ENCODE measurements around the gene ZNF644.

Gene ZNF644

GRCh38 chr1:91012196-91012595, 9.6 kb downstream of the ZNF644 start:
- H3K27me3 Mint-ChIP-seq = no peaks in the 10 kb centered on the region
- H3K9me3 Mint-ChIP-seq (ENCODE audit: low read depth) = no peaks in the 10 kb centered on the region
- H3K4me1 Mint-ChIP-seq (ENCODE audit: low read depth) = peaks cover 84% of the 10 kb centered on the region
- peak overlapping the region; percentile 44 for H3K4me3 Mint-ChIP-seq
- peaks cover 7% of the 10 kb centered on the region for H3K36me3 Mint-ChIP-seq
- H3K27ac Mint-ChIP-seq = peak overlapping the region; percentile 41

GRCh38 chr1:91011726-91012125, 10.1 kb downstream of the ZNF644 start:
- Mint-ChIP-seq H3K4me3 (peak overlapping the region; percentile 44), H3K4me1 (ENCODE audit: low read depth) (peaks cover 82% of the 10 kb centered on the region), H3K36me3 (peaks cover 7% of the 10 kb centered on the region), H3K27ac (peak overlapping the region; percentile 41), H3K27me3 (no peaks in the 10 kb centered on the region), H3K9me3 (ENCODE audit: low read depth) (peaks cover under 1% of the 10 kb centered on the region)

GRCh38 chr1:91007827-91008226, 14.0 kb downstream of the ZNF644 start:
- peaks cover 11% of the 10 kb centered on the region for H3K9me3 Mint-ChIP-seq (ENCODE audit: low read depth)
- H3K27ac Mint-ChIP-seq = peak overlapping the region; percentile 24
- peak overlapping the region; percentile 30 for H3K4me3 Mint-ChIP-seq
- no peaks in the 10 kb centered on the region for H3K27me3 Mint-ChIP-seq
- peaks cover 78% of the 10 kb centered on the region for H3K4me1 Mint-ChIP-seq (ENCODE audit: low read depth)
- H3K36me3 Mint-ChIP-seq = peaks cover 17% of the 10 kb centered on the region

GRCh38 chr1:91007092-91007491, 14.7 kb downstream of the ZNF644 start:
- no peaks in the 10 kb centered on the region for H3K27me3 Mint-ChIP-seq
- H3K4me3 Mint-ChIP-seq = no peak overlapping the region
- H3K36me3 Mint-ChIP-seq = peaks cover 17% of the 10 kb centered on the region
- H3K27ac Mint-ChIP-seq = peak overlapping the region; percentile 13
- H3K9me3 Mint-ChIP-seq (ENCODE audit: low read depth) = peaks cover 11% of the 10 kb centered on the region
- peaks cover 76% of the 10 kb centered on the region for H3K4me1 Mint-ChIP-seq (ENCODE audit: low read depth)

- peaks cover 76% of the 10 kb centered on the region for H3K4me1 Mint-ChIP-seq (ENCODE audit: low read depth)
- peaks cover 11% of the 10 kb centered on the region for H3K9me3 Mint-ChIP-seq (ENCODE audit: low read depth)
- H3K36me3 Mint-ChIP-seq = peaks cover 19% of the 10 kb centered on the region
- no peaks in the 10 kb centered on the region for H3K27me3 Mint-ChIP-seq
- peak overlapping the region; percentile 36 for H3K27ac Mint-ChIP-seq
- H3K4me3 Mint-ChIP-seq = peak overlapping the region; percentile 9
Observed at GRCh38 chr1:91006113-91006908, 15.5 kb downstream of the ZNF644 start.

GRCh38 chr1:91005285-91005684, 16.6 kb downstream of the ZNF644 start:
- peaks cover 21% of the 10 kb centered on the region for H3K36me3 Mint-ChIP-seq

GRCh38 chr1:91004145-91004544, 17.7 kb downstream of the ZNF644 start:
- no peaks in the 10 kb centered on the region for H3K27me3 Mint-ChIP-seq
- peaks cover 11% of the 10 kb centered on the region for H3K9me3 Mint-ChIP-seq (ENCODE audit: low read depth)
- peaks cover 80% of the 10 kb centered on the region for H3K4me1 Mint-ChIP-seq (ENCODE audit: low read depth)
- H3K27ac Mint-ChIP-seq = no peak overlapping the region
- no peak overlapping the region for H3K4me3 Mint-ChIP-seq
- H3K36me3 Mint-ChIP-seq = peaks cover 24% of the 10 kb centered on the region

More at GRCh38 chr1:91005285-91005684, 16.6 kb downstream of the ZNF644 start:
- peaks cover 77% of the 10 kb centered on the region for H3K4me1 Mint-ChIP-seq (ENCODE audit: low read depth)
- peaks cover 11% of the 10 kb centered on the region for H3K9me3 Mint-ChIP-seq (ENCODE audit: low read depth)
- no peaks in the 10 kb centered on the region for H3K27me3 Mint-ChIP-seq
- peak overlapping the region; percentile 25 for H3K27ac Mint-ChIP-seq
- no peak overlapping the region for H3K4me3 Mint-ChIP-seq

- Mint-ChIP-seq H3K9me3 (ENCODE audit: low read depth) (peaks cover 11% of the 10 kb centered on the region), H3K27ac (no peak overlapping the region), H3K4me3 (no peak overlapping the region), H3K4me1 (ENCODE audit: low read depth) (peaks cover 79% of the 10 kb centered on the region), H3K27me3 (no peaks in the 10 kb centered on the region), H3K36me3 (peaks cover 22% of the 10 kb centered on the region)
Observed at GRCh38 chr1:90996742-90997413, 25.0 kb downstream of the ZNF644 start.

- no peaks in the 10 kb centered on the region for H3K27me3 Mint-ChIP-seq
- peaks cover 14% of the 10 kb centered on the region for H3K9me3 Mint-ChIP-seq (ENCODE audit: low read depth)
- H3K4me3 Mint-ChIP-seq = peak overlapping the region; percentile 33
- H3K27ac Mint-ChIP-seq = peak overlapping the region; percentile 4
- peaks cover 79% of the 10 kb centered on the region for H3K4me1 Mint-ChIP-seq (ENCODE audit: low read depth)
- H3K36me3 Mint-ChIP-seq = peaks cover 33% of the 10 kb centered on the region
Observed at GRCh38 chr1:90995311-90995894, 26.4 kb downstream of the ZNF644 start.

GRCh38 chr1:90994461-90994860, 27.4 kb downstream of the ZNF644 start:
- H3K36me3 Mint-ChIP-seq = peaks cover 38% of the 10 kb centered on the region
- H3K4me1 Mint-ChIP-seq (ENCODE audit: low read depth) = peaks cover 74% of the 10 kb centered on the region
- H3K4me3 Mint-ChIP-seq = no peak overlapping the region
- peaks cover 19% of the 10 kb centered on the region for H3K9me3 Mint-ChIP-seq (ENCODE audit: low read depth)
- H3K27ac Mint-ChIP-seq = no peak overlapping the region
- no peaks in the 10 kb centered on the region for H3K27me3 Mint-ChIP-seq

GRCh38 chr1:90993245-90993644, 28.6 kb downstream of the ZNF644 start:
- H3K36me3 Mint-ChIP-seq = peaks cover 42% of the 10 kb centered on the region
- no peak overlapping the region for H3K27ac Mint-ChIP-seq
- no peaks in the 10 kb centered on the region for H3K27me3 Mint-ChIP-seq
- peaks cover 25% of the 10 kb centered on the region for H3K9me3 Mint-ChIP-seq (ENCODE audit: low read depth)
- H3K4me1 Mint-ChIP-seq (ENCODE audit: low read depth) = peaks cover 68% of the 10 kb centered on the region
- no peak overlapping the region for H3K4me3 Mint-ChIP-seq

GRCh38 chr1:90990779-90991178, 31.1 kb downstream of the ZNF644 start:
- Mint-ChIP-seq H3K4me1 (ENCODE audit: low read depth) (peaks cover 70% of the 10 kb centered on the region), H3K4me3 (no peak overlapping the region), H3K9me3 (ENCODE audit: low read depth) (peaks cover 31% of the 10 kb centered on the region), H3K27me3 (no peaks in the 10 kb centered on the region), H3K27ac (no peak overlapping the region), H3K36me3 (peaks cover 40% of the 10 kb centered on the region)

GRCh38 chr1:90989990-90990389, 31.8 kb downstream of the ZNF644 start:
- Mint-ChIP-seq H3K9me3 (ENCODE audit: low read depth) (peaks cover 23% of the 10 kb centered on the region), H3K4me3 (no peak overlapping the region), H3K4me1 (ENCODE audit: low read depth) (peaks cover 68% of the 10 kb centered on the region), H3K27me3 (no peaks in the 10 kb centered on the region), H3K27ac (peak overlapping the region; percentile 37), H3K36me3 (peaks cover 39% of the 10 kb centered on the region)

GRCh38 chr1:90989302-90989701, 32.5 kb downstream of the ZNF644 start:
- no peaks in the 10 kb centered on the region for H3K27me3 Mint-ChIP-seq
- no peak overlapping the region for H3K27ac Mint-ChIP-seq
- peaks cover 22% of the 10 kb centered on the region for H3K9me3 Mint-ChIP-seq (ENCODE audit: low read depth)
- peaks cover 39% of the 10 kb centered on the region for H3K36me3 Mint-ChIP-seq
- peaks cover 63% of the 10 kb centered on the region for H3K4me1 Mint-ChIP-seq (ENCODE audit: low read depth)
- no peak overlapping the region for H3K4me3 Mint-ChIP-seq

- H3K4me1 Mint-ChIP-seq (ENCODE audit: low read depth) = peaks cover 62% of the 10 kb centered on the region
- H3K27me3 Mint-ChIP-seq = no peaks in the 10 kb centered on the region
- H3K4me3 Mint-ChIP-seq = no peak overlapping the region
- H3K36me3 Mint-ChIP-seq = peaks cover 41% of the 10 kb centered on the region
- no peak overlapping the region for H3K27ac Mint-ChIP-seq
- peaks cover 22% of the 10 kb centered on the region for H3K9me3 Mint-ChIP-seq (ENCODE audit: low read depth)
Observed at GRCh38 chr1:90987841-90988240, 34.0 kb downstream of the ZNF644 start.
